ENCODE results near the gene METRNL.

- TF ChIP-seq CTCF (IDR thresholded peaks at IDR 0.05; ENCODE audit: low read depth, low read length, missing input control) (no peak), REST (IDR thresholded peaks at IDR 0.05) (no peak), RAD21 (IDR thresholded peaks at IDR 0.05) (no peak), ATF3 (IDR thresholded peaks at IDR 0.05) (no peak), ZBTB33 (IDR thresholded peaks at IDR 0.05) (no peak), GABPA (IDR thresholded peaks at IDR 0.05 in 1 of 2, conservative IDR thresholded peaks at IDR 0.05 in 1 of 2) (no peak), NR2F2 (IDR thresholded peaks at IDR 0.05) (no peak), EGR1 (IDR thresholded peaks at IDR 0.05; ENCODE audit: low read depth in 2 of 2) (no peak), SP1 (IDR thresholded peaks at IDR 0.05) (no peak), YY1 (IDR thresholded peaks at IDR 0.05) (no peak), MAX (IDR thresholded peaks at IDR 0.05) (no peak), TAF1 (conservative IDR thresholded peaks at IDR 0.05) (no peak)
Measured at GRCh38 chr17:83084621-83085056, 5.2 kb downstream of the METRNL start.
